ENCODE results near the gene TFDP2. TPM values are rescaled to one million over a fixed set of nuclear protein-coding genes. Genes with fewer than 3 reads are reported as not detected.

TFDP2 gene
- total RNA-seq, result 100 to 1,000 TPM in 1 of 4 donors, 10 to 100 TPM in 3; 18.2 to 286 (median 64.4) TPM

DNA sequence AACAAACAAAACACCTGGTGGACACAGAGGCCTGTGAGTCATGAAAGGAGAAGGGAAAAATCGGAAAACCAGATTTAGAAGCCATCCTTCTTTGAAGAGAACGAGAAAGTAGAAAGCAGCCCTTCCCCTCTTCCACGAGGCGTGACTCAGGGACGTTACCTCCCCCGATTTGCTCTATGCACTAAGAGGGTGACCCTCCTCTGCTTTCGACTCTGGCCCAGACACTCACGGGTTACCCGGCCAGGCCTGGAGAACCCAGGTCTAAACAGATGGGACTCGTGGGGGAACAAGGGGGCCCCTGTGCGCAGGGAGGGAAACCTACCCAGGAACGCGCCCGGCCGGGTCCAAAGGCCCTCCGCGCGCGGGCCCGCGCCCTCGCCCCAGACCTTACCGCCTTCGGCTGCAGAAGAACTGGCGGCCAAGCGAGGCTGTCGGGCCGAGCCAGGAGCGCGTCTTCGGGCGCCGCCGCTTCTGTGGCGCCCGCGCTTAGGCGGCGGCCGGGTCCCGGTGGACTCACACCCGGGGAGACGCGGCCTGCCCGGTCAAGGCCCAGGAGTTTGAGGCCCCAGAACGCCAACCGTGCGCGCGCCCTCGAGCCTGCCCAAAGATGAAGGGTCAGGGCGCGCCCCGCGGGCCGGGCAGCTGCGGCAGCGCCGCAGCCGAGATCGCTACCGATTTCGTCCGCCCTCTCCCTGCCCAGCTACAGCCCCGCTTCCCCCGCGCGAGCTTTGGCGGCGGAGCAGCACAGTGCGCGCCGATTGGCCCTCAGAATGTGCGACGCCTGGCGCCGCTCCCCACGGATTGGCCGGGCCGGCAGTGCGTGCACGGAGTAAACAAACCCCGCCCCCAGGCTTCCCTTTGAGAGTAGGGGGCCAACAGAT, at the start of gene TFDP2:
Gene TFDP2 (minus strand): TSS at position 753 of the 881 bp plus-strand sequence. CDS start 47,795 bp downstream, outside the sequence.
- H3K4me1 ChIP-seq, result peaks cover 0 to 7% of the 10 kb centered on the region in 2 donors
- no peaks in the 10 kb centered on the region for H3K36me3 ChIP-seq
- TF ChIP-seq, protein P1, sequence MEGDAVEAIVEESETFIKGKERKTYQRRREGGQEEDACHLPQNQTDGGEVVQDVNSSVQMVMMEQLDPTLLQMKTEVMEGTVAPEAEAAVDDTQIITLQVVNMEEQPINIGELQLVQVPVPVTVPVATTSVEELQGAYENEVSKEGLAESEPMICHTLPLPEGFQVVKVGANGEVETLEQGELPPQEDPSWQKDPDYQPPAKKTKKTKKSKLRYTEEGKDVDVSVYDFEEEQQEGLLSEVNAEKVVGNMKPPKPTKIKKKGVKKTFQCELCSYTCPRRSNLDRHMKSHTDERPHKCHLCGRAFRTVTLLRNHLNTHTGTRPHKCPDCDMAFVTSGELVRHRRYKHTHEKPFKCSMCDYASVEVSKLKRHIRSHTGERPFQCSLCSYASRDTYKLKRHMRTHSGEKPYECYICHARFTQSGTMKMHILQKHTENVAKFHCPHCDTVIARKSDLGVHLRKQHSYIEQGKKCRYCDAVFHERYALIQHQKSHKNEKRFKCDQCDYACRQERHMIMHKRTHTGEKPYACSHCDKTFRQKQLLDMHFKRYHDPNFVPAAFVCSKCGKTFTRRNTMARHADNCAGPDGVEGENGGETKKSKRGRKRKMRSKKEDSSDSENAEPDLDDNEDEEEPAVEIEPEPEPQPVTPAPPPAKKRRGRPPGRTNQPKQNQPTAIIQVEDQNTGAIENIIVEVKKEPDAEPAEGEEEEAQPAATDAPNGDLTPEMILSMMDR (IDR thresholded peaks at IDR 0.05), result no peak
- TF ChIP-seq POLR2A (IDR thresholded peaks at IDR 0.05), result peak; percentile 78 to 86
- H3K9me3 ChIP-seq, result no peaks in the 10 kb centered on the region
- H3K4me3 ChIP-seq, result peak within 1 kb of the TSS; percentile 72 to 79
- intact Hi-C loops (cut with DNase I; ENCODE audit: low total_unique reads), result no loop called here
- H3K27ac ChIP-seq, result peak within 1 kb of the TSS; percentile 84 to 91
- H3K27me3 ChIP-seq, result no peaks in the 10 kb centered on the region
- peak; percentile 87 for DNase-seq

DNA sequence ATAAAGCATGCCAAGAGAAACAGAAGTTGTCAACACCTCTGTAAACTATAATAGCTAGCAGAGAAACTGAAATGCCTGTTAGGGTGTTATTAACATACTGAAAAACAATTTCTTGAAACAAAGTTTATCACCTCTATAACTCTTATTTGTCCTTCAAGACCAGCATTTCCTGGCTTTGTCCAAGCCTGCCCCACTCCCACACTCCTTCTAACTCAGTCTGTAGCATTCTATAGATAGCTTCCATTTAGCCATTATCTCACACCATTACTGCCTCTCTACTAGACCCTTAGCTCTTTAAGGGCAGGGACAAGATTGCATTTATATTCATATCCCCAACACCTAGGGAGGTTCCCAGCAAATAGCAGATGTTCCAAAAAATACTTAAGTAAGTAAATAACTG, 39.5 kb upstream of the TFDP2 start:
- H3K4me1 ChIP-seq, result no peaks in the 10 kb centered on the region
- intact Hi-C loops (cut with DNase I; ENCODE audit: low total_unique reads), result no loop called here
- H3K4me3 ChIP-seq, result no peak overlapping the region
- H3K36me3 ChIP-seq, result no peaks in the 10 kb centered on the region
- TF ChIP-seq, protein P1 (IDR thresholded peaks at IDR 0.05), result no peak
- no peak for TF ChIP-seq POLR2A (IDR thresholded peaks at IDR 0.05)
- no peak for DNase-seq
- H3K27me3 ChIP-seq, result no peaks in the 10 kb centered on the region
- H3K9me3 ChIP-seq, result no peaks in the 10 kb centered on the region
- peak overlapping the region; percentile 2 to 31 for H3K27ac ChIP-seq

- Histone ChIP-seq H3K9me3 (no peaks in the 10 kb centered on the region), H3K4me1 (no peaks in the 10 kb centered on the region), H3K27ac (no peak overlapping the region), H3K36me3 (no peaks in the 10 kb centered on the region), H3K27me3 (no peaks in the 10 kb centered on the region), H3K4me3 (no peak overlapping the region)
- intact Hi-C loops (cut with DNase I; ENCODE audit: low total_unique reads), result no loop called here
- TF ChIP-seq, protein P1 (IDR thresholded peaks at IDR 0.05), result peak; percentile 32 to 55 (median 44)
- no peak for TF ChIP-seq POLR2A (IDR thresholded peaks at IDR 0.05)
- DNase-seq, result peak; percentile 34 to 35
These were observed 31.5 kb upstream of the TFDP2 start for GRCh38 chr3:142180761-142181362.

- no peak for TF ChIP-seq POLR2A (IDR thresholded peaks at IDR 0.05)
- TF ChIP-seq, protein P1 (IDR thresholded peaks at IDR 0.05), result no peak
- Histone ChIP-seq H3K27me3 (no peaks in the 10 kb centered on the region), H3K4me1 (no peaks in the 10 kb centered on the region), H3K36me3 (no peaks in the 10 kb centered on the region), H3K9me3 (no peaks in the 10 kb centered on the region), H3K4me3 (no peak overlapping the region), H3K27ac (no peak overlapping the region)
- intact Hi-C loops (cut with DNase I; ENCODE audit: low total_unique reads), result no loop called here
- DNase-seq, result no peak
These were observed 26.1 kb upstream of the TFDP2 start for GRCh38 chr3:142175478-142175877.

DNA sequence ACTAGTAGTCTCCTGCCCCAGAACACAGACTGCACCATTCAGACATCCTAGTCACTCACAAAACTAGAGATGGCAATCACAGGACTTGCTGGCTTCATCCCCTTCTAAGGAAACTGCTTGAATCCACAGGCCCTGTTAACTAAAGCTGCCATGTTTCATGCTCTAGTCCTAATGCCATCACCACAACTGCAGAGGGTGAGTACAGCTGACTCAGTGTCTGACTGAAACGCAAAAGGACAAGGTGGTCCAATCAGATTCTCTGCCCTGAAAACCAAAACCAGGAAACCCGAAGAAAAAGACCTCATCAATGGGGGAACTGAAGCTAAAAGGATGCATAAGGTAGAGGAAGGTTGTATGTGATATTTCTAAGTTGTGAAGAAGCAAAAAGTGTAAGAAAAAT, 25.2 kb upstream of the TFDP2 start:
- Histone ChIP-seq H3K27me3 (no peaks in the 10 kb centered on the region), H3K36me3 (no peaks in the 10 kb centered on the region), H3K27ac (no peak overlapping the region), H3K4me1 (no peaks in the 10 kb centered on the region), H3K4me3 (no peak overlapping the region), H3K9me3 (no peaks in the 10 kb centered on the region)
- DNase-seq, result no peak
- no peak for TF ChIP-seq POLR2A (IDR thresholded peaks at IDR 0.05)
- TF ChIP-seq, protein P1 (IDR thresholded peaks at IDR 0.05), result no peak
- intact Hi-C loops (cut with DNase I; ENCODE audit: low total_unique reads), result no loop called here
